Endothelial cell of hepatic sinusoid (primary cell): ENCODE data around the gene LRRC45.

Experiments used
- in situ Hi-C: cut with HindIII; loops from 2 replicates; pipeline ENCODE4 v1.10.0; 2017; ENCODE audit warnings: low sequenced_read_pairs

The LRRC45 gene

GRCh38 chr17:82047914-82048570 lies 24.9 kb downstream of the LRRC45 start:
- in situ Hi-C loops, result no loop called here

GRCh38 chr17:82048571-82048971 lies 25.5 kb downstream of the LRRC45 start:
- in situ Hi-C loops, result no loop called here

- in situ Hi-C loops, result no loop called here
These were observed 26.0 kb downstream of the LRRC45 start for GRCh38 chr17:82049106-82049505.

- in situ Hi-C loops, result no loop called here
These were observed 26.4 kb downstream of the LRRC45 start for GRCh38 chr17:82049521-82049971.

GRCh38 chr17:82050152-82050760 lies 27.2 kb downstream of the LRRC45 start:
- in situ Hi-C loops, result loop anchor here (10.0 kb wide), 2 partner anchors 85 to 155 kb away; no protein-coding TSS in a partner anchor

- in situ Hi-C loops, result loop anchor here (10.0 kb wide), 2 partner anchors 84 to 154 kb away; no protein-coding TSS in a partner anchor
These were observed 27.9 kb downstream of the LRRC45 start for GRCh38 chr17:82050761-82051641.

- in situ Hi-C loops, result loop anchor here (10.0 kb wide), 2 partner anchors 83 to 153 kb away; no protein-coding TSS in a partner anchor
These were observed 28.9 kb downstream of the LRRC45 start, which contains the start of the genes GPS1 and RFNG for GRCh38 chr17:82051776-82052637. GPS1 (plus strand) TSS chr17:82051898; CDS start chr17:82051932, 34 bp downstream. RFNG (minus strand) TSS chr17:82051811; CDS start chr17:82051766, 45 bp downstream.

- in situ Hi-C loops, result loop anchor here (10.0 kb wide), 2 partner anchors 82 to 152 kb away; no protein-coding TSS in a partner anchor
These were observed 29.5 kb downstream of the LRRC45 start for GRCh38 chr17:82052638-82053059.

GRCh38 chr17:82053130-82053529 lies 30.0 kb downstream of the LRRC45 start:
- in situ Hi-C loops, result loop anchor here (10.0 kb wide), 2 partner anchors 82 to 152 kb away; no protein-coding TSS in a partner anchor

GRCh38 chr17:82053556-82054263 lies 30.6 kb downstream of the LRRC45 start:
- in situ Hi-C loops, result loop anchor here (10.0 kb wide), 2 partner anchors 81 to 151 kb away; no protein-coding TSS in a partner anchor

- in situ Hi-C loops, result loop anchor here (10.0 kb wide), 2 partner anchors 80 to 150 kb away; no protein-coding TSS in a partner anchor
These were observed 31.4 kb downstream of the LRRC45 start for GRCh38 chr17:82054351-82055022.

- in situ Hi-C loops, result loop anchor here (10.0 kb wide), 2 partner anchors 80 to 150 kb away; no protein-coding TSS in a partner anchor
These were observed 32.2 kb downstream of the LRRC45 start for GRCh38 chr17:82055023-82055964.

GRCh38 chr17:82055965-82056728 lies 33.0 kb downstream of the LRRC45 start:
- in situ Hi-C loops, result loop anchor here (10.0 kb wide), 2 partner anchors 79 to 149 kb away; no protein-coding TSS in a partner anchor

GRCh38 chr17:82056729-82057621 lies 33.9 kb downstream of the LRRC45 start:
- in situ Hi-C loops, result loop anchor here (10.0 kb wide), 2 partner anchors 78 to 148 kb away; no protein-coding TSS in a partner anchor

GRCh38 chr17:82058230-82058854 lies 35.2 kb downstream of the LRRC45 start:
- in situ Hi-C loops, result loop anchor here (10.0 kb wide), 2 partner anchors 76 to 146 kb away; no protein-coding TSS in a partner anchor
